GM10266 (cell line): ENCODE measurements around the gene METTL4.

Experiments
- DNase-seq: peaks from one replicate; pipeline ENCODE4 v3.0.0; 2012; ENCODE audit errors: extremely low spot score
- CTCF ChIP-seq: IDR thresholded peaks from 2 replicates; pipeline ENCODE4 v1.5.1; 2012; ENCODE audit warnings: mild to moderate bottlenecking, low read depth; ENCODE audit not compliant: control insufficient read depth, insufficient read depth; ENCODE audit errors: missing control alignments

The METTL4 gene

GRCh38 chr18:2545155-2545554 lies 26.1 kb downstream of the METTL4 start:
- TF ChIP-seq CTCF: no peak

GRCh38 chr18:2541925-2542563 lies 29.3 kb downstream of the METTL4 start:
- TF ChIP-seq CTCF: peak; percentile 61
- DNase-seq: peak; percentile 11

More at GRCh38 chr18:2545155-2545554, 26.1 kb downstream of the METTL4 start:
- no peak for DNase-seq

- TF ChIP-seq CTCF: no peak
- DNase-seq: no peak
Measured at GRCh38 chr18:2540575-2540974, 30.7 kb downstream of the METTL4 start.

GRCh38 chr18:2538844-2539243 lies 32.5 kb downstream of the METTL4 start:
- DNase-seq: no peak
- no peak for TF ChIP-seq CTCF

- no peak for TF ChIP-seq CTCF
- no peak for DNase-seq
Measured at GRCh38 chr18:2538236-2538635, 33.1 kb downstream of the METTL4 start.

- TF ChIP-seq CTCF: no peak
- no peak for DNase-seq
Measured at GRCh38 chr18:2537296-2537695, 34.0 kb downstream of the METTL4 start.

GRCh38 chr18:2536493-2536892 lies 34.8 kb downstream of the METTL4 start:
- DNase-seq: no peak
- no peak for TF ChIP-seq CTCF
